Measurements from ENCODE around the gene PHKB.

PHKB gene

DNA sequence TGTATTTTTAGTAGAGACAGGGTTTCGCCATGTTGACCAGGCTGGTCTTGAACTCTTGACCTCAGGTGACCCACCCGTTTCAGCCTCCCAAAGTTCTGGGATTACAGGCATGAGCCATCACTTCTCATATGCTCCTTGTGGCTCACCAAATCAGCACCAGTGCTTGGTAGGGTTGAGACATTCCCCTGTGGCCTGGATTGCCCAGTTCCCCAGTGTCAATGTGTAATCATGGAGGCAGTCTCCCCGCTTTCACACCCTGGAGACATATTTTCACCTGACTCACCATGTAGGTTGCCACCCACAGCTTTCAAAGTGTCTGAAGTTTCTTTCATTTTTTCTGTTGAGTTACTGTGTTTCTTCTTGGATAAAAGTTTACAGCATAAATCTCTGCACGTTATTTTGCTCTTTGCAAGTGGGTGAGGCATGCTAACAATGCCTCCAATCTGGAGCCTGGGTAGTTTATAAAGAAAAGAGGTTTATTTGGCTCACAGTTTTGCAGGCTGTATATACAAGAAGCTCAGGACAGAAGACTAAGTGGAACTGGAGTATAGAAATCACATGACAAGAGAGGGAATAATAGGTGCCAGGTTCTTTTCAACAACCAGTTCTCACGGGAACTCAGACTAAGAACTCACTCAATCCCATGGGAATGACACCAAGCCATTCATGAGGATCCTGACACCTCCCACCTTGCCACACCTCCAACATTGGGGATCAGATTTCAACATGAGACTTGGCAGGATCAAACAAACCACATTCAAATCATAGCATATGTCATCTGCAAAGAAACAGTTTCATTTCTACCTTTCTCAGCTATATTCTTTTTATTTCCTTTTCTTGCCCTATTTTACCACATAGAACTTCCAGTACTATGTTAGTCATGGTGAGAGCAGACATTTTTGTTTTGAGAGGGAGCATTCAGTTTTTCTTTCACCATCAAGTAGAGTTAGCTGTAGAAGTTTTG is 113.2 kb downstream of the PHKB start:
- no peak for DNase-seq

DNA sequence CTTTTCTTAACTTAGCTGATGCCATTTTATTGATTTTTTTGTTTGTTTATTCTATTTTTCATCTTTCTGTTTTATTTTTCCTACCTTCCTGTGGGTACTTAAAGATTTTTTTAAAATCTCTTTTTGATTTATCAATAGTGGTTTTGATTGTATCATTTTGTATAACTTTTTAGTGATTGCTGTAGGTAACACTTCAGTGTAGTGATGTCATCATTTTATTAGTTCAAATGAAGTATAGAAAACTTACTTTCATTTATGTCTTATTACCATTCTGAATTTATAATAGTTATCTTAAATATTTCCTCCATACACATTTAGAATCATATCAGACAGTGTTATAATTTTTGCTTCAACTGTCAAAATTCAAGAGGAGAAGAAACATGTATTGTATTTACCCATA is 115.9 kb downstream of the PHKB start:
- DNase-seq, result no peak

DNA sequence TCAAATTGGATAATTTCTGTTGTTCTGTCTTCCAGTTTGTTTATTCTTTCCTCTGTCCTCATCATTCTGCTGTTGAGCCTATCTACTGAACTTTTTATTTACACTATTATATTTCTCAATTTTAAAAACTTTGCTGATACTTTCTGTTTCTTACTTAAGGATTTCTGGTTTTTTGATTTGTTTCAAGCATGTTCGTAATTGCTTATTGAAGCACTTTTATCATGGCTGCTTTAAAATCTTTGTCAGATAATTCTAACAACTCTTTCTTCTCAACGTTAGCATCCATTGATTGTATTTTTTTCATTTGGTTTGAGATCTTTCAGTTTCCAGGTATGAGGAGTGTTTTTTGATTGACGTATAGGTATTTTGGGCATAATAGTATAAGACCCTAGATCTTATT is 116.9 kb downstream of the PHKB start:
- no peak for DNase-seq

DNA sequence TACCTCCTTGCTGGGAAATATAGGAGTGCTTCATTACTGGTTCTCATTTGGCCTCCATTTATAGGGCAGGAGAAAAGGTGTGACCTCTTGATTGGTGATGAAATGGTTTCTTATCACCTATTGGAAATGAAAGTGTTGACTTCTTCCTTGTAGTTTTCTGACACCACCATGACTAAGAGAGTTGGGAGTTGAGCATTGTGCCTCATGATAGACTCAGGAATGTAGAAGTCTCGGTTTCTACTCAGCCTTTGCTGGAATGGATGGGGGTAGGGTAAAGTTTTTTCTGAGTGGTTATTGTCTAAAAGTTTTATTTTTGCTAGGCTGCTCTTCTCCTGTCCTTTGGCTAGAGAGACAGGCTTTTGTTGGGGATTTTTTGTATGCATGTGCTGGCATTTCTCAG is 117.4 kb downstream of the PHKB start:
- no peak for DNase-seq

DNA sequence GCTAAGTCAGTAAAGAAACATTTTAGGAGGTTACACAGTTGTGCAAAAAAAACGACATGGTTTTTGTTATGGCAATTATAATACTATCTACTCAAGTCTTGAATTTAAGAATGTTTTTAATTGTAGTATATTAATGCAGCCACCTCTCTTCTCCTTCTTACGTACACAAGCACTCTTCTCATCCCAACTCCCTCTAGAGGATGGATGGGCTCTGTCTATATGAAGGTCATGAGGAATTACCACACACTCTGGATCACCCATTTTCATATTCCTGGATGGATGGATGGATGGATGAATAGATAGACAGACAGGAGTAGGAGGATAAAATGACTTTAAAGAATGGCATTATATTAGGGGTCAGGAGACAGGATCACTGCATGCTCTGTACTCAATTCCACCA is 120.0 kb downstream of the PHKB start:
- DNase-seq, result no peak

DNA sequence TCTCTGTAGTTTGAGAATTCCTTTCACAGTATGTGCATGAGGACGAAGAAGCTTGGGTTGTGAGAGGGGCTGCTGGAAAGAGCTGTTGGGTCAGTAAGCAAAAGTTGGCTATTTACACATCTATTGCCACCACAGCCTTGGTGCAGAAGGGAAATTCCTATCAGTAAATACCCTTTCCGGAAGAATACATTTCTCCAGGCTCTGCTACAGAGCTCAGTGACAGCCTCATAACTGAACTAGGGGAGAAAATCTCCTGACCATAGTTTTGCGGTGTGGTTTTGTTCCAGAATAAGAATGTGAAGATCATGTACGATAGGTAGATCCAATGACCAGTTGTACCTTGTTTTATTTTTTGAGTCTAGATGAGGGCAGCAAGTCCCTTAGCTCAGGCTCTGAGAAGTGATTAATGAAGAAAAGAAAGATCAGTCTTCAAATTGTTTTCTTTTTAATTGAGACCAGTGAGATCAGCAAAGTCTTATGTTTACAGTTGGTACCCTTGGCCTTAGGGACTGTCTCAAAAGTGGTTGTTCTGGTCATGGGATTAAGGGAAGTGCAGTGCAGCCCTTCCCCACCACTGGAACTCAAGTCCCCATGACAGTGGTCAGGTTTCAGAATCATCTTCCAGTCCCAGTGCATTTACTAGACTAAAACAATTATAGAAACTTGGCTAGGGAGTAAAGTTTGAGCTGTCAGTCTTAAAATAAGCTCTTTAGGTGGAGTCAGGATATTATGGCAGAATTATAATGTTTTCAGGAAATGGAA is 123.5 kb downstream of the PHKB start:
- no peak for DNase-seq

DNA sequence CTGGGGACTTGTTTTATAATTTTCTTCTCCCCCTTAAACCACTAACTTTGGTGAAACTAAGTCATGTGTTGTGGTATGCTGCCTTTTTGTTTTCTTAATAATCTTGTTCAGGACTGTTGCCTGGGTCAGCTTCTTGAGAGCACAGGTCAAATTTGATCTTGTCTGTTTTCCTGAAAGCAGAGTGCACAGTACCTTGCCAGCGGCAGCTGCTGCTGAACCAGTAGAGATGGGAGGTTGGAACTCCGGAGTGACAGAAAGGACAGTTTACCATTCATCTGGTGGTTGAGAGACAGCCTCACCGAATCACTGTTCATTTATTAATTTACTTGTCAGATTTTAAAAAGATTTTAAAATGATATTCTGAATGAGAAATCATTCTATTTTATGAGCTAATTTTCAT is 125.0 kb downstream of the PHKB start:
- no peak for DNase-seq

DNA sequence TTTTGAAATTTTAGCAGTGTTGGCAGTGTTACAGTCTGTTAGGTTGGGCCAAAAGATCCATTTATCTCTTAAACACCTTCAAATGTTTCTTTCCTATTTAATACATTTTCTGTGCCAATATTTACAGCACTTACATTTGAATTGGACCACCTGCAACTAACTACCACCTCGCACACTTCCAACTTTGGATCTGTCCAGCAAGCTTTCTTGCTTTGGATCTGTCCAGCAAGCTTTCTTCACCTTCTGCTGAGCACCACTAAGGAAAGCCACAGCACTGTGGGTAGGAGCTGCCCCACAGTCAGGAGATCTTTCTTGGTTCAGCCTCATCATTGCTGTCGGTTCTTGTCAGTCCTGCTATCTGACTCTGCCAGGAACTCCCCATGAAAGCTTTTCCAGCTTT is 129.3 kb downstream of the PHKB start:
- DNase-seq, result no peak

DNA sequence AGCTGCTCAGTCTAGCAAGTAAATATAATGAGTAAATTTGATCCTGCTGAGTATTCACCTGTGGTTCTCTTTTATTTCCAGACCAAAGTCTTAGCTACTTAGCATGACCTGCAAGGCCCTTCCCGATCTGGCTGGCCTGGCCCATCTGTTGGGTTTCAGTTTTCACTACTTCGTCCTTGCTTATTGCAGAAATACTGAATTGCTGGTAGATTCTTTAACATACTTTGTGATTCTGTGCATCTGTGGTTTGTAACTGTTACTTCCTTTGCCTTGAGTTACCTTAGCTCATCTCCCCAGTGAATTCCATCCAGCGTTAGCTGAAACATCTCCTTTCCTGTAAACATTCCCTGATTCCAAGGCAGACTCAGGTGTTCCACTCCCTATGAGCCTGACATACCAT is 131.1 kb downstream of the PHKB start:
- DNase-seq, result no peak

DNA sequence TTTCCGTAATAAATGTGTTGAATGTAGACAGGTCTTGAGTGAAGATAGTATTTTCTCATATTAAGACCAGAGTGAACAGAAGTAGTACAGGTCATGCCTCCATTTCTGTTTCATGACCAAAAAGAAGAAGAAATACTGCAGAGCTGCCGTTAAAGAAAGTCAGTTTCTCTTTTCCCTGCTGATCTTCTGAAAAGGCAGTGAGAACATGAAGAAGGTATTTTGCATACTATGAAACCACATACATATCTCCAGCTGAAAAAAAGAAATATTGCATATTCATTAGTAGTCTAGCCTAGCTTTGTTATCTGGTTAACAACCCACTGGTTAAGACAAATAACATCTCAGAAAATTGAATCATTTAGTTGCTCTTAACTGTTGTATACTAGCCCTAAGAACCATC is 138.4 kb downstream of the PHKB start:
- DNase-seq, result no peak

DNA sequence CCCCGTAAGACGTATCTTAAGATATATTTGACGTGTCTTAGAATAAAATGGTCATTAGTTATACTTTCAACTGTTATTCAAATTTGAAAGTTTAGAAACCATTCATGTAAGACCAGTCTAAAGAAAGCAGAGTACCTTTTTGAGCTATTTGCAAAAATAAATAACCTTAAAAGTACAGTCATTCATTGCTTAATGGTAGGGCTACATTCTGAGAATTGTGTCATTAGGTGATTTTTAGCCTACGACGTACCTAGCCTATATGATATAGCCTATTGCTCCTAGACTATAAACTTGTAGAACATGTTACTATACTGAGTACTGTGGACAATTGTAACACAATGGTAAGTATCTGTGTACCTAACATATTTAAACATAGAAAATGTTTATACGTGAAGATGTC is 139.2 kb downstream of the PHKB start:
- no peak for DNase-seq

DNA sequence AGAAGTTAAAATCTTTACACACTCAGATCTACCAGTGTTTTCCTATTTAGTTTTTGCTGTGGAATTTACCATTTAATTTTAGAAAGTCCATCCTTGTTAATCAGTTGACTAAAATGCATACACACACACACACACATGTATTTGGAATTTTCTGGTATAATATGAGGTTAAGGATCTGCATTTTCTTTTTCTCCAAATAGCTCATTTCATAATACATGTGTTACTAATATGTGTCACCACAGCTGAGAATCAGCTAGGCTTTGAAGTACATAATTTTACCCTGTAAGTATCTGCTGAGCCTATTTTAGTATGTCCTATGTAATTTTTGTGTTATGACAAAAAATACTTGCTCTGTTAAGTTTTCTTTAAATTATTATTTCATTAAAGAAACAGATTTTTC is 143.2 kb downstream of the PHKB start:
- DNase-seq, result no peak

DNA sequence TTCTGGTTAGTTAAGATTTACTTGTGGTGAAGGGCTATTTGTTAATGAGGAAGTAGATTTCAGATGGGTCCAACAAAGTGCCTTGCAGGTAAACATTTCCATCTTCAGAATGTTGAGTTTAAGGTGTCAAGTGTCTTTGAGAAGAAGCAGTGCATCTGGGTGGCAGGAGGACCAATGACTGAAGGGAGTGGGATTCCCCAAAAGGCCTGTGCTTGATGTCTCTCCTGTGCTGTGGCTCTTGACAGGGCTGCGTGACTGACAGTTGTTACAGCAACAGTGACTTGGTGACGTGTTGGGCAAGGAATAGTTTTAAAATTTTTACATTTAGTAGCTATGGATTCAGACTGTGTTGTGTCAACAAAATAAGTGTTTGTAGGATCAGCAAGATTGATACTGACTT is 149.9 kb downstream of the PHKB start:
- no peak for DNase-seq

DNA sequence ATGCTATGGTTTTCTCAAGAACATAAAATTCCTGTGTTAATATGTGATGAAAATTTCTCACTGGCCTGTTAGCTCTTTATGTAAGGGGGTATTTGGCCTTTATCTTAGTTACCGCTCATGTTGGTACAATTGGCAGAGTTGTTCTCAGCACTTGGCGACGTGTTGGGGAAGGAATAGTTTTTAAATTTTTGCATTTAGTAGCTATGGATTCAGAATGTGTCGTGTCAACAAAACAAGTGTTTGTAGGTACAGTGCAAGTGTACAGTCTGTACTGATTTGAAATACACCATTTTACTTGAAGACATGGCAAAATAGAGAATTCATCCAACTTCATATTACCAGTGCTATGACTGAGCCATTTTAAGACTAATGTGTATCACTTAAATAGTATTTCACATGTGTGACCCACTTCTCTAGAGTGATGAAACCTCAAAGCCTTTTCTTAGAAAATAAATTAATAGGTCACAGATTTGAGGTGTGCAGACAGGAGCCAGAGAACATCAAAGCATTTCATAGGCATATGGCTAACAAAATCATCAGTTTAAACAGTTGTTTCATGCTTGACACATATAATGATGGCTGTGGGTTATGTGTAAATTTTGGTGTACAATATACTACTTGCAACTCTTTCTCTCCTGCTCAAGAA is 150.8 kb downstream of the PHKB start:
- DNase-seq, result no peak

DNA sequence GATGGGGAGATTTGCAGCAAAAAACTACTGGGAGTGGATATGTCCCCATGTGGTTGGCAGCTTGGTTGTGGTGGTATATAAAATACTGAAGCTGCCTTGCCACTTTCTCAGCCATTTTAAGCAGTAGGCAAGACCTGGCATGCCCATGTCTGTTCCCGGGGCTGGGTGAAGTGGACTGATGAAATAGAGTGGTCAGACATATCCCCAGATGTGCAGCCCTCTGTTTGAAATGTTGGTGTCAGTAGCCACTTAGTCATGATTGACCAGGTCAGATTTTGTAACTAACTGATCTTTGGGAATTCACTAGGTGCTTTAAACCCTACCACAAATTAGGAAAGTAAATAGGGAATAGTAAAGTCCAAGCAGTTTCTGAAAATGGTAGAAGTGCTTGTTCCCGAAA is 151.6 kb downstream of the PHKB start:
- DNase-seq, result no peak

DNA sequence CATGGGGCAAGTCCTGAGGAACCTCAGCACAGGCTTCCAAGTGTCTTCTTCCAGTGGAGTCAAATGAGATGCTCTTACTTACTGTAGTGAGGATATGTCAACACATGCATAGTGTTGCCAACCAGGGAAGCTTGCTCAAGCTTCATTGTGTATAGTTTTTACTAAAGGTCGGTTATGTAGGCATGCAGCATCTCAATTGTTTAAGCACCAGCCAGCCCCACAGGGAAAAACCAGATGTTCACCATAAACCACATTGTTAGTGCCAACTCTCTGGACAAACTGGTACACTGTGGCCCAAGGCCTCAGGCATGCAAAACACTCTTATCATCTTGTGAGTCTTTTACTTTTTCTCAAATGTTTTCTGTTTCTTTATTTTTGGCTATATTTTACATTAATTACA is 152.1 kb downstream of the PHKB start:
- DNase-seq, result no peak

DNA sequence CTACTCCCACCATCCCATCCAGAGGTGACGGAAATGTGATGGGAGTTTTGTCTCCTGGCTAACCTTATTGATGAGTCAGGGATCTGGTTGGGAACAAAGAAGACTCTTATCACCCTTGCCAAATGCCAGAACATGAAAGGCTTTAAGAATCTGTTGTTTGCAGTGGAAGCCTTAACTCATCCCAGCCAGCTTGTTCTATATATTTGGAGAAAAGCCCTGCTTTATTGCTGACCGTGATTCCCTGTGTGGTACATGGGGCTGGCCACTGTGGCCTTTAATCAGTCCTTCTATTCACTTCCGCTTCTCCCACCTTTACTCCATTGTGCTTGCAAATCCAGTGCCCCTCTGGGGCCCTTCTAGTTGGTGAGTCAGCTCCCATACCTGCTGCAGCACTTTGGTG is 156.6 kb downstream of the PHKB start:
- no peak for DNase-seq

DNA sequence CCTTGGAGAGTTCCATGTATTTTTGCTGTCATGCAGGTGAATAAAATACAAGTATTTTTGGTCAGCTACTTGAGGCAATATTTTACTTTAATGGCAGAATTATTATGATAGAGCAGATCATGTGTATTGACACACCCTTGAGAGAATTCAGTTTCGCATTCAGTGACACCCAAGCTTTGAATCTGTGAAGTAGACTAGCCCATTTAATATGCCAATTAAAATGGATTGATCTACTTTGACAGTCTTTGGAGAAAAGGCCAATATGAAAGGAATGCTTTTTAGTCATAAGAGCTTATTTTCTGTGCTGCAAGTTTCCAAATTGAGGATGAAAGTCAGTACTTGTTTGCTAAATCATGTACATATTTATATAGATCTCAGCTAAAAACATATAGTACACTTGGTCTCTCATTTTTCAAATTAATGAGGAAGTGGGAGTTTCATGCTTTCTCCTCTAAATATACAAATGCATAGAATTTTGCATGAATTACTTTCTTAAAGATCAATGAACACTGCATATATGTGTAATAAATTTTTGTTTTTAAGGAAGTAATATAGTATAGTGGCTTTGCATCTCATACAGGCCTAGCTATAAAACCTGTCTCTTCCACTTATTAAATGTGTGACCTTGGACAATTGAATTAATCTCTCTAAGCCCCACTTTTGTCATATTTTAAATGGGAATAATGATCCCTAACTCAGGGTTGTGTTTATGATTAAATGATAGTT is 161.5 kb downstream of the PHKB start:
- DNase-seq, result no peak

DNA sequence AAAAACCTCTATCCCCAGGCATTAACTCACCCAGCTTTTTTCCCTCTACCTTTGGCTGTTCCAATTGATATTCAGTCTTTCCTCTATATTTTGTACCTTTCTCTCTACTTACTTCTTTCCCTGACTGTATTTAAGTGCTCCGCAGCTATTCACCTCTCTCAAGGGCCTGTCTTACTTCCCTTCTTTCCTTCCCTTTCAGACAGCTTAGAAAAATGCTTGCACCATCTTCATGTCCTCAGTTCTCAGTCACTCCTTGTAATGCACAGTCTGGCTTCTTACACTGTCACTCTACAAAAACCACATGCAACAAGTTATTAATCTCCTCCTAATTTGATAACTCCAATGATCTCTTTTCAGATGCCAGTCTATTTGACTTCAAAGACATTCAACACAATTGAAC is 163.4 kb downstream of the PHKB start:
- DNase-seq, result no peak

DNA sequence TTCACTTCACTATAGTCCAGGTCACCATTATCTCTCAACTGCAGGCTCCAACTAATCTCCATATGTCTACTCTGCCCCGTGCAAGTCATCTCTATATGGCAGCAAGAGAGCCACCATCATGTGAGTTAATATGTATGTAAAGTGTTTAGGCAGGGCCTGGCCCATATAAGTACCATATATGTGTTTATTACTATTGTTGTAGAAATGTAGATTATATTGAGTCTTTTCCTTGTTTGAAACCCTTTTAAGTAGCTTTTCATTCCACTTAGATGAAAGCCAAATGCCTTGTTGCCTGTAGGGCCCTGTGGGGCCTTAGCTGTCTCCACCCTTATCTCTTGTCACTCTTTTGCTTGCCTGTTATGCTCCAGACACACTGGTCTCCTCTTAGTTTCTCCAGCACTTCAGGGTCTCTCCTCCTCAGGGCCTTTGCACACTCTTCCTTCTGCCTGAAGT is 164.0 kb downstream of the PHKB start:
- no peak for DNase-seq

DNA sequence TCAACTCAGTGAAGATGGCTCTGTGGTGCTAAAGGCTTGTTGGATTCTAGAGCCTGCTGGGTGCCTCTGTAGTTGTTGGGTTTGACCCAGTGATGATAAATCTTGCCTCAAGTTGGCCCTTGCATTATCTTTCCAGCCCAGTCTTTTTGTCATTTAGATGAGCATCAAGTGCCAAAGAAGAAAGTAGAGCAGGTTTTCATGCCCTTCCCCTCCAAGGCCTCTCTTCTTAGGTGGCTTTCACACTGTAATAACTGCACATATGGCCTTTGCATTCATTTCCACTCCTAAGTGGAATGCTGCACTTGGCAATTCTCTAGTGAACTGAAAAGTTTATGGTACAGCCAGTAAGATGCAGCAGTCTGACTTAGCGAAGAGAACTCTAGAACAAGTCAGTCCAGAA is 165.1 kb downstream of the PHKB start:
- DNase-seq, result no peak

DNA sequence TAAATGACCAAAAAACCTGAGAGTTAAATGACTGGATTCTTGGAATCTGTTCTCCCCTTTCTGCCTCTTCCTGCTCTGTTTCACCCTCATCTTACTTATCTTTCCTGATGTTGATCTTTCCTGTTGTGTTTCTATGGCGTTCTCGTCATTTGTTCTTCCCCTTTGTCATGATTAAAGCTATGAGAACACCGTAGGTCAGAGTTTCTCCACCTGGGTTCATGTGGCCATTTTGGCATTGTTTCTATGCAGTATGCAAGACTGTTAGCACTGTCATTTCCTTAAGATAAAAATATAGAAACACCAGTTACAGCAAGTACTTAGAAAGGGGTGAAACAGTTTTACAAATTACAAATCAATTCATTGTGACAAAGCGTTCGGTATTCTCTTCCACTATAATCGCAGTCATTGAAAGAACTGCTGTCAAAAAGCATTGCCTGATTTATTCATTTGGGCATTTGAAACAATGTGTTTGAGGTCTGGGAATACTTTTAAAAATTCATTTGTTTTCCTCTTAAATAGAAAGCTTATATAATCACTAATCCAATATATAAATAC is 166.0 kb downstream of the PHKB start:
- DNase-seq, result no peak

DNA sequence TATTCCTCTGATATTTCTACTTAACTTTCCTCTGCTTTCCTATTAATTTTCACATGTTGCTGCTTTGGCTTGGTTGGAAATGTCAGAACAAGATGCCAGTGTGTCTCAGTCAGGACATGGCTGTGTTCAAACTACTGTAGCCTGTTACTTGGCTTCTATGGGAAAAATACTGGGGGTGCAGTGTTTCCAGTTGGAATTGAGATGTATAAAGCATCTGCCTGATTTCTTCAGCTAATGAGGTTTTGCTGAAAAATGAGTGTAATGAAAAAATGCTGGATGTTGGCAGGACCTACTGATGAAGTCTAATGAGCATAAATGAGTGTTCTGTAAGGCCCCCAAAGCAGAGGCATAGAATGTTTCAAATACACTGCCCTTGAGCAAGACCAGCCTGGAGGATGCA is 166.6 kb downstream of the PHKB start:
- DNase-seq, result no peak
